Epithelial cell of proximal tubule (primary cell): ENCODE data around the gene CLCF1. TPM values are rescaled to one million over a fixed set of nuclear protein-coding genes. Genes with fewer than 3 reads are reported as not detected.
"Not testable (repeated sequence)": the region's sequence is repeated elsewhere in the genome, so short reads cannot be mapped to it uniquely, and the experiment has no call there.

Experiments
- DNase-seq: peaks from one replicate; pipeline ENCODE4 v3.0.0-alpha.2; 2011; ENCODE audit warnings: low read depth
- H3K4me3 ChIP-seq: 2 replicates; pipeline ENCODE4 v1.5.1; 2011; ENCODE audit warnings: low read depth, mild to moderate bottlenecking, low read length
- total RNA-seq: library from RNA; depleted of rRNA; stranded (reverse); fragments of >200 nt; gene quantifications from 2 replicates; pipeline ENCODE4 v1.2.3, GENCODE V29; 2015
- TF ChIP-seq, protein P1 (sequence below): conservative IDR thresholded peaks from 2 replicates; pipeline ENCODE4 v1.5.1; 2012; ENCODE audit warnings: low read depth, mild to moderate bottlenecking, low read length

Gene CLCF1
- total RNA-seq, 1 donor from 2014 or later = 44.6 TPM

GRCh38 chr11:67332081-67332691, 41.2 kb downstream of the CLCF1 start:
- DNase-seq = no peak
- H3K4me3 ChIP-seq = no peak overlapping the region

GRCh38 chr11:67323526-67323925, 49.9 kb downstream of the CLCF1 start:
- TF ChIP-seq, protein P1, sequence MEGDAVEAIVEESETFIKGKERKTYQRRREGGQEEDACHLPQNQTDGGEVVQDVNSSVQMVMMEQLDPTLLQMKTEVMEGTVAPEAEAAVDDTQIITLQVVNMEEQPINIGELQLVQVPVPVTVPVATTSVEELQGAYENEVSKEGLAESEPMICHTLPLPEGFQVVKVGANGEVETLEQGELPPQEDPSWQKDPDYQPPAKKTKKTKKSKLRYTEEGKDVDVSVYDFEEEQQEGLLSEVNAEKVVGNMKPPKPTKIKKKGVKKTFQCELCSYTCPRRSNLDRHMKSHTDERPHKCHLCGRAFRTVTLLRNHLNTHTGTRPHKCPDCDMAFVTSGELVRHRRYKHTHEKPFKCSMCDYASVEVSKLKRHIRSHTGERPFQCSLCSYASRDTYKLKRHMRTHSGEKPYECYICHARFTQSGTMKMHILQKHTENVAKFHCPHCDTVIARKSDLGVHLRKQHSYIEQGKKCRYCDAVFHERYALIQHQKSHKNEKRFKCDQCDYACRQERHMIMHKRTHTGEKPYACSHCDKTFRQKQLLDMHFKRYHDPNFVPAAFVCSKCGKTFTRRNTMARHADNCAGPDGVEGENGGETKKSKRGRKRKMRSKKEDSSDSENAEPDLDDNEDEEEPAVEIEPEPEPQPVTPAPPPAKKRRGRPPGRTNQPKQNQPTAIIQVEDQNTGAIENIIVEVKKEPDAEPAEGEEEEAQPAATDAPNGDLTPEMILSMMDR = no peak
- no peak overlapping the region for H3K4me3 ChIP-seq
- no peak for DNase-seq

More at GRCh38 chr11:67332081-67332691, 41.2 kb downstream of the CLCF1 start:
- TF ChIP-seq, protein P1 = no peak

- no peak for DNase-seq
- TF ChIP-seq, protein P1 = no peak
- H3K4me3 ChIP-seq = no peak overlapping the region
Measured at GRCh38 chr11:67322049-67322448, 51.3 kb downstream of the CLCF1 start.

DNA sequence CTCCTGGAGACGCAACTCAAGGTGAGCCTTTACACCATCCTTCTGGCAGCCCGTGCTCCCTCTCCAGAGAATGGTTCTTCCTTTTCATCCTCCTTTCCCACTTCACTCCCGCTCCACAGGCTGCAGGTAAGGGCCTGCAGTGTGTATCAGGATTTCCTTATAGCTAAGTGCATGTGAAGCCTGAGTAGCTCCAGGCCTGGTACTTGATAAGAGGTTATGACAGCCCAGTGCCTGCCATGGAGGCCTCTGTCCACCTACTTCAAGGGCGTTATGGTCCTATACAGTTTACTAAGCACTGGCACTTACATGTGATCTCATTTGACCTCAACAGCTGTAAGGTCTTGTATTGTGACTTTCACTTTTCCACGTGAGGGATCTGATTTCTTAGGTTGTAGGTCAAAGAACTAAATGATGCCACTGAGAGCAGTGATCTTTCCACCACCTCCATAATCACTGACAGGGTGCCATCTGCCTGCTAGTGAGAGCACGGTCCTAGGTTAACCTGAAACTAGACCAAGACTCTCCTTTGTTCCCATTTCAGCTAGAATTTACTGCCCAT, 52.0 kb downstream of the CLCF1 start:
- no peak for DNase-seq
- TF ChIP-seq, protein P1 = no peak
- no peak overlapping the region for H3K4me3 ChIP-seq

DNA sequence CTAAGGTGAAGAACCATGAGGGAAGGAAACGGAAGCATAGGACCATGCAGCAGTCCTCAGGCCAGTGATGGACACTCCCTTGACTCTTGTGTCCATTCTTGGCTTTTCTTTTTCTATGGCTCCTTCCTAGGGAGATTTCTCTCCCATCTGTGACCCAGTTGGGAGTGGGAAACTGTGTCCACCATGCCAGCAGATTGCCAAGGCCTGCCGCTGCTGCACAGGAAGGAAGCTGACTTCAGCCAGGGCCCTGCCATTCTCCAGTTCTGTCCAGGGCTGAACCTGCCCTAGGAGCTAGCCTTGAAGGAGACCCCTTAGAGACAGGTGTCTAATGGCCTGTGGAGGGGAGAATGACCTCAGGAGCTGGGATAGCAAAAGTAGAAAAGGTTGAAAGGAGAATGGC, 52.7 kb downstream of the CLCF1 start:
- no peak overlapping the region for H3K4me3 ChIP-seq
- no peak for DNase-seq
- TF ChIP-seq, protein P1 = no peak

DNA sequence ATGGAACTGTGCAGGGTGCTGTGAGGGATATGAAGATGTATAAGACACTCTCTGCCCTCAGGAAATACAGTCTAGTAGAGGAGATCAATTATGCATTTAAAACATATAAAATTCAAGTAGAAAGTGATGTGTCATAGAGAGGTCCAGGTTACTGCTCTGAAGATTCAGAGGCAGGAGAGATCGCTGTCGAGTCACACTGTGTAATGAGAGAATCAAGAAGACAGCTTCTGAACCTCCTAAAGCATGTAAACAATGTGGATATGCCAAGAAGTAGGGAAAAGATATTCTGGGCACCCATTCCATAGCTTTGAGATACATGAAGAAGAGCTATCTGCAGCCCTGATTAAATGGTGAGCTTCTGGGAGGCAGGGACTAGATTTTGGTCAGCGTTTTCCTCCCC, 53.4 kb downstream of the CLCF1 start:
- TF ChIP-seq, protein P1 = no peak
- no peak overlapping the region for H3K4me3 ChIP-seq
- no peak for DNase-seq

- peak overlapping the region; percentile 97 for H3K4me3 ChIP-seq
- DNase-seq = not testable (repeated sequence)
Measured at GRCh38 chr11:67318876-67319275, 54.5 kb downstream of the CLCF1 start.
